Fibroblast of skin of back (primary cell): ENCODE measurements around the gene ATP4A. TPM values are rescaled to one million over a fixed set of nuclear protein-coding genes. Genes with fewer than 3 reads are reported as not detected.
"Not testable (repeated sequence)": the region's sequence is repeated elsewhere in the genome, so short reads cannot be mapped to it uniquely, and the experiment has no call there.

Experiments
- DNase-seq: peaks from one replicate; pipeline ENCODE4 v3.0.0-alpha.2; 2013
- polyA plus RNA-seq, 2 experiments: library from polyadenylated mRNA; unstranded; fragments of 120-200 nt; gene quantifications; one replicate each; pipeline ENCODE4 v1.2.1, GENCODE V29; 2013; ENCODE audit not compliant: insufficient read length in 2 of 2

ATP4A gene
- not detected for polyA plus RNA-seq (2013, experiment 1 of 2; ENCODE audit: insufficient read length)
- 0.23 TPM for polyA plus RNA-seq (2013, experiment 2 of 2; ENCODE audit: insufficient read length)

DNA sequence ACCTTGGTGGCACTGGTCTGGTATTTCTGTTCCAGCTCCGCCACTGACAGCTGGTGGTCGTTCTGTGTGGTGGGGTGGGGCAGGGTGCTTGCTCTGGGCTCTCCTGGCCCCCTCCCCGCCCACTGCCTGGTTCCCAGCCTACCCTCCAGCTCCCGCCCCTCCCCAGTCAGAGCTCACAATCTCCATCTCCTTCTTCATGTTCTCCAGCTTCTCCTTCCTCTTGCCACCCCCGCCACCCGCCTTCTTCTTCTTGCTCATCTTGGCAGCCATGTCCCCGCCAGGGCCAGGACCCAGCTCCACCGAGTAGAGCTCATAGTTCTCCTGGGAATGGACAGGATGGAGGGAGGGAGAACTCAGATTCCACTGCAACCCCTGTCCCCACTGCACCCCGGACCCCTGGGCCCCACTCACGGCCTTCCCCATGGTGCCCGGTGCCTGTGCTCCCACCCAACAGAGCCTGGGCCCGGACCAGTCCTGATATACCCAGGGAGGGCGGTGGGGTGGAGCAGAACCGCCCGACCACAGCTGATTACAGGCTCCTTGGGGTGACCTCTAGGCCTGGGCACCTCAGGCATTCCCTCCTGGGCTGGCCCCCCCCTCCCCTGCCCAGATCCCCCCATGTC lies at the start of gene ATP4A:
Gene ATP4A (minus strand): TSS at position 452 of the 623 bp plus-strand sequence. CDS start 29 bp downstream, at position 423.
- DNase-seq: no peak

DNA sequence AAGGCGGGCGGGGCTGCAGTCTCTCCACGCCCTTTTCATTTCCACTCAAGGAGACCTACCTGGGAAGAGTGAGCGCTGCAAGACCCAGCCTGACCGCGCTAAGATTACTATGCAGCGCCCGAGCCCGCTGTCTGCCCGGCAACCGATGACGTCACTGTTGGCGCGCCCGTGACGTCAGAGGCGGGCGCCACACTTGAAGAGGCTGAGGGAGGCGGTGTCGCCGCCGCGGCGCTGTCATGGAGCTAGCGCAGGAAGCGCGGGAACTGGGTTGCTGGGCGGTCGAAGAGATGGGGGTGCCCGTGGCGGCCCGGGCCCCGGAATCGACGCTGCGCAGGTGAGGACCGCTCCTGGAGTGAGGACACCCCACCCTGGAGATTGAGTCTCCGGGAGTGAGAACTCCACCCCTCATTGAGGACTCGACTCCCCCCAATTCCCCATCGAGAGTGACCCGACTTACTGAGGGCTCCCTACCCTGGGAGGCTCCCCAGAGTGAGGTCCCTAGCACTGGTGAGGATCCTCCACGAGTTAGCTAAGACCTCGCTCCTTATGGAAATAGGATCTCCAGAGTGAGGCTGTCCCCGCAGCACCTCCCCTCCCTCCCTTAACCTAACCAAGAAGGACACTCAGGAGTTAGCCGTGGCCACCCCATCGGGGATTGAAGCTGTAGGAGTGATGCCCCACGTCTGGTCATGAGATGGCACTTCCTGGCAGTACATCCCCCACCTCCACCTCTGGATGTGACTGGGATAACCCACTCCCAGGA lies 49.3 kb upstream of the ATP4A start, which contains the start of gene HAUS5:
Gene HAUS5 (plus strand): TSS at position 177 of the 763 bp plus-strand sequence. CDS start 60 bp downstream, at position 237.
- peak; percentile 90 for DNase-seq

DNA sequence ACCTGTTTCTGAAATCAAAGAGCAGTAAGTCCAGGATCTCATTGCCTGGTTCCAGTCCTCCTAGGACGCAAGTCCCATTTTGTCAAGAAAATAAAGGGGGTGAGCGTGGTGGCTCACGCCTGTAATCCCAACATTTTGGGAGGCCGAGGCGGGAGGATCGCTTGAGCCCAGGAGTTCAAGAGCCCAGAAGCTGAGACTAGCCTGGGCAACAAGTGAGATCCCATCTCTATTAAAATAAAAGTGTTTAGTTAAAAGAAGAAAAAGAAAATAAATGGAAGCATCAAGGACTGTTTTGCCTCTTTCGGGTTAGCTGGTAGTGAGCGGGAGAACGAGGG lies 48.7 kb upstream of the ATP4A start:
- no peak for DNase-seq

DNA sequence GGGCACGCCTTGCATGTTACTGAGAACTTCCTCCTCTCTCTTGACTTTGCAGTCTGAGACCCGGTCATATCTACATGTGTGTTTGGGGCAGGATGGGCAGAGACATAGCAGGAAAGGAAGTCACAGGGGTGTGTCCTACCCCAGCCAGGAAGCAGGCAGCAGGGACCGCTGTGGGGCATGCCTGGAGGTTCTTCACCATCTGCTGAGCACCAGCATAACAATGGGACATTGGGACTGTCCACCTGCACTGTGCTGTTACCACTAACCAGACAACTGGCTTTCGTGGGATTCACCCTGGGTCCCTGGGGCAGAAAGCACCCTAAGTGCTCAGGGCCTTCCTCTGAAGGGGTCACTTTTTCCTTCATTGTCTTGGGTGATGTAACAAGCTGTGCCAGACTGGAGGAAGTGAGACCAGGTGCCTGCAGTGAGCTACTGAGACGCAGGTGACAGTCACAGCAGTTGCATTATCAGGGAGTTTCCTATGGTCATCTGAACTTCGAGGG lies 46.4 kb upstream of the ATP4A start:
- no peak for DNase-seq

DNA sequence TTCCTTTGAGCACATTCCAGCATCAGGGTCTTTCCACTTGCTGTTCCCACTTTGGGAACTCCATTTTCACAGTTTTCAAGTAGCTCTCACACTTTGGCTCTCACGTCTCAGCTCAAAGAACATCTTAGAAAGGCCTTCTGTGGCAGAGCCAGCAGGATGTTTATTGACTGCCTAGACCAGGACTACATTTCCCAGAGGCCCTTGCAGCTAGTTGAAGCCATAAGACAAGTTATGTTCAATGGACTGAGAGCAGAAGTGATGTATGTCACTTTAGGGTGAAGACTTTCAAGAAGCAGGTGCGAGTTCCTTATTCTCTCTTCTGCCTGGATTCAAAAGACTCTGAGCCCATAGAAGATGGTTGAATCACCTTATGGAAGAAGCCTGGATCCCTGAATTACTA lies 44.8 kb upstream of the ATP4A start:
- DNase-seq: no peak

DNA sequence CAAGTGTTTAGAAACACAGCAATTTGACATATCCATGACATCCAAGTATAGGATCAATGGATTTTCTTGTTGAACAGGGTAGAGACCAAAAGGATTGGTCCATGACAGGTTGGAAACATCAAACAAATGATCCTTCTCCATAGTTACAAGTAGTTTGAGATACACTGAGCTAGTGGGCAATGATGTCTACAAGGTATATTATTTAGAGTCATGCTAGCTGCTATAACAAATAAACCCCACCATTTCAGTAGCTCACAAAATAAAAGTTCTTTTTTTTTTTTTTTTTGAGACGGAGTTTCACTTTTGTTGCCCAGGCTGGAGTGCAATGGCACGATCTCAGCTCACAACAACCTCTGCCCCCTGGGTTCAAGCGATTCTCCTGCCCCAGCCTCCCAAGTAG lies 44.2 kb upstream of the ATP4A start:
- no peak for DNase-seq

DNA sequence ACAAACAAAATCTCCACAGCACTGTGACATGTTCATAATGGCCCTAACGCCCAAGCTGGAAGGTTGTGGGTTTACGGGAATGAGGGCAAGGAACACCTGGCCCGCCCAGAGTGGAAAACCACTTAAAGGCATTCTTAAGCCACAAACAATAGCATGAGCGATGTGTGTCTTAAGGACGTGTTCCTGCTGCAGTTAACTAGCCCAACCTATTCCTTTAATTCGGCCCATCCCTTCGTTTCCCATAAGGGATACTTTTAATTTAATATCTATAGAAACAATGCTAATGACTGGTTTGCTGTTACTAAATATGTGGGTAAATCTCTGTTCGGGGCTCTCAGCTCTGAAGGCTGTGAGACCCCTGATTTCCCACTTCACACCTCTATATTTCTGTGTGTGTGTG lies 43.7 kb upstream of the ATP4A start:
- not testable (repeated sequence) for DNase-seq

DNA sequence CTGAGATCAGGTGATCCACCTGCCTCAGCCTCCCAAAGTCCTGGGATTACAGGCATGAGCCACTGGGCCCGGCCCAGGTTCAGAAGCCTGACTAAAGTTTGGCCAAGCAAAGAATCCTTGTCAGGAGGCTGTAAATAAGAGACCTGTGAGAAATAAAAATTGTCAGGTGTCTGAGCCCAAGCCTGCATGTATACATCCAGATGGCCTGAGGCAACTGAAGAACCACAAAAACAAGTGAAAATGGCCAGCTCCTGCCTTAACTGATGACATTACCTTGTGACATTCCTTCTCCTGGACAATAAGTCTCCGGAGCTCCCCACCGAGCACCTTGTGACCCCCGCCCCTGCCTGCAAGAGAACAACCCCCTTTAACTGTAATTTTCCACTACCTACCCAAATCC lies 41.0 kb upstream of the ATP4A start:
- DNase-seq: not testable (repeated sequence)

DNA sequence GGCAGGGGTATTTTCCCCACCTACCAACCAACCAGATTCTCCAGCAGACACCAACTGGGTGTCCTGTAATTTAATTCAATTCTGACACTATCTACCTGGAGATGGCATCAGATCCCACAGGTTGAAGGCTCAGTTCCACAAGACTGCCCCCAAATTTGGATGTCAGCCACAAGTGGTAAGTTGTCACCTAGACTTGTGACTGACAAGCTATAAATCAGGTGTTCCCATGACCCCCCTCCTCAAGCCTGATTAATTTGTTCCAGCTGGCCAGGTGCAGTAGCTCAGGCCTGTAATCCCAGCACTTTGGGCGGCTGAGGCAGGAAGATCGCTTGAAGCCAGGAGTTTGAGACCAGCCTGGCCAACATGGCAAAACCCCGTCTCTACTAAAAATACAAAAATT lies 38.5 kb upstream of the ATP4A start:
- no peak for DNase-seq

DNA sequence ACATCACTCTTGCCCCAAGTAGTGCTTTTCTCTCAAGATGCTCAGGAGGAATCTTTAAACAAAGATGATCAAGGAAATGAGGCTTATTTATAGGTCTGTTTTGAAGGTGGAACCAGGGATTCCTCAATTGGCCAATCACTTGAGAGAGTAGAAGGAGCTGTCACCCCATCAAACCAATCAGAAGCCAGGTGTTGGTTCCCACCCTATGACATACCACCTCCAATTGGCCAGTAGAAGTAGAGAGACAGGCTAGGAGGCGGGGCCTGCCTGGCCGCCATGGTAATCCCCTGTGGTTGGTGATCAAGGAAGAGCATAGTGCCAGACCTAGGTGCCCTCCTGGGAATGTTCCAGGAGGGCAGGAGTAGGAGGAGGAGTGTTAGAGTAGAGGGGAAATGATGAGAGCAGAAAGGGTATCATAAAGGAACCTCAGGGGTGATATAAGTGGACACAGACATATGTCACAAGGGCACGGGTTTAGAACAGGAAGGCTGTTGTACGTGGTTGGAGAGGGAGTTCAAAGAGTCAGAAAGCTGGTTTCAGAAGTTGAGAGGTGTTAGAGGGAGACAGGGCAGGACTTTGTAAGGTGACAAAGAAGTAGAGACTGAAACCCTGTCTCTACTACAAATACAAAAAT lies 33.0 kb upstream of the ATP4A start:
- no peak for DNase-seq

DNA sequence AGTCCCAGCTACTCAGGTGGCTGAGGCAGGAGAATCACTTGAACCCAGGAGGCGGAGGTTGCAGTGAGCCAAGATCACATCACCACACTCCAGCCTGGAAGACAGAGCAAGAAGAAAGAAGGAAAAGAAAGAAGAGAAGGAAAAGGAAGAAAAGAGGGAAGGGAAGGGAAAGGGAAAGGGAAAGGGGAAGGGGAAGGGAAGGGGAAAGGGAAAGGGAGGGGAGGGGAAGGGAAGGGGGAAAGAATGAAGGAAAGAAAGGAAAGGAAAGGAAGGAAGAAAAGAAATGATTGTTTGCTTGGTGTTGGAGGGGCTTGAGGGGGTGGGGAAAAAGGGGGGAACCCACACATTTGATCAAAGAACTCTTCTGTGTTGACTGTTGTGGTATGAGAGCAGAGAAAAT lies 32.5 kb upstream of the ATP4A start:
- DNase-seq: no peak

DNA sequence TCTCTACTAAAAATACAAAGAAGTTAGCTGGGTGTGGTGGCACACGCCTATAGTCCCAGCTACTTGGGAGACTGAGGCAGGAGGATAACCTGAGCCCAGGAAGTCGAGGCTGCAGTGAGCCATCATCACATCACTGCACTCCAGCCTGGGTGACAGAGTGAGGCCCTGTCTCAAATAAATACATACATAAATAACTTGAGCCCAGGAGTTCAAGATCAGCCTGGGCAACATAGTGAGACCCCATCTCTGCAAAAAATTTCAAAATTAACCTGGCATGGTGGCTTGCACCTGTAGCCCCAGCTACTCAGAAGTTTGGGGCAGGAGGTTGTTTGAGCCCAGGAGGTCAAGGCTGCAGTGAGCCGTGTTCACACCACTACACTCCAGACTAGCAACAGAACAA lies 31.6 kb upstream of the ATP4A start:
- not testable (repeated sequence) for DNase-seq

DNA sequence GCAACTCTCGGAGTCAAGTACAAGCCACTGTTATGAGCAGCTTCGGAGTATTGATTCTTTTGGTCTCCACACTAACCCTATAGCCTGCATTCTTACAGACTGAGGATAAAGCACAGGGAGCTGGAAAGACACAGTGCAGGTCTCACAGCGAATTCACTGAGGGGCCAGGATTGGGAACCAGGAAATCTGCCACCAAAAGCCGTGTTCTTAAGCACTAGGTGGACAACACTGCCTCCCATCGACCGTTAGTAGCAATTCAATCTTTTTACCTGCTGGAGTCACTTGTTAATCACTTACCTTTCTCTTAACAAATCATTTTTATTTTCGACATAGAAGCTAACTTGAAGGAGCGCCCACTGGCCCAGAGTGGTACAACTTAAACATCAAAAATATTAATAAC lies 28.8 kb upstream of the ATP4A start:
- no peak for DNase-seq

DNA sequence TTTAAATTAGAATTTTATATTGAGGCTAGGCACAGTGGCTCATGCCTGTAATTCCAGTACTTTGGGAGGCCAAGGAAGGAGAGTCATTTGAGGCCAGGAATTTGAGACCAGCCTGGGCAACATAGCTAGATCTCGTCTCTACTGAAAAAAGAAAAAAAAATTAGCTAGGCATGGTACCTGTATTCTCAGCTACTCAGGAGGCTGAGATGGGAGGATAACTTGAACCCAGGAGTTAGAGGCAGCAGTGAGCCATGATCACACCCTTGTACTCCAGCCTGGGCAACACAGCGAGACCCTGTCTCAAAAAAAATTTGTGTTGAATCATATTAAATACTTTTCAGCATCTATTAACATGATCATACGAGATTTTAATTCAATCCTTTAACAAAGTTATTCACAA lies 27.4 kb upstream of the ATP4A start:
- no peak for DNase-seq

DNA sequence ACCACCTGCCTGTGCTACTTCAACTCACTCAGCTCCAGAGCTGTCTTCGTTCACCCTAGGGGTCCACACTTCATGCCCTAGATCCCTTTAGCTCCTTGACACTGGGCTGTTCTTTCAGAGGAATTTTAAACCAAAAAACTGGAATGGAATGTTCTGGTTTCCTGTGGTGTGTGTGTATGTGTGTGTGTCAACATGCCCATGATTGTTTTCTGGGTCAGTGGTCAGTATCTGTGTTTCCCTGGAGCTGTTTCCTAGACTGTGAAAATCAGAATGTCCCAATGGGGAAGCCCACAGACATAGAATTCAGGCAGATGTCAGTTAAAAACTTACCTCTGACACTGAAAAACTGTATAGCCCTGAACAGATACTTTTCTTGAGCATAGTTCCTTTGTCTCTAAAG lies 23.9 kb upstream of the ATP4A start:
- no peak for DNase-seq

DNA sequence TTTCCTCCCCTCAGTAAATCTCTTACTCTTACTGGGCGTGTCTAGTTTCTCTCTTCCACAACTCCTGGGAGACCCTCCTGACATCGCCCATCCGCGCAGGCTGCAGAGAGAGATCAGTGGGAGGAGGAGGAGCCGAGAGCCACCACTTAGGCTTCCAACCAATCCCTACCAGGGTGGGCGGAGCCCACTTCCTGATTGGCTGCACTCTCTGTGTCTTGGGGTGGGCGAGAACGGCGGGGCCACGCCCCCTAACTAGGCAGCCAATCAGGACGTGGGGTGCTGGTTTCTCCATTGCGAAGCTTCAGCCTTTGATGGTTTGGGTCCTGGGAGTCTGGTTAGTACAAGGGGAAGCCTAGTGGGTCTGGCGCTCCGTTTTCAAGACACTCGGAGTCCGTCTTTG lies 22.4 kb upstream of the ATP4A start, which contains the start of gene PMIS2:
Gene PMIS2 (plus strand): TSS at position 326 of the 400 bp plus-strand sequence. CDS start 87 bp downstream, outside the sequence.
- no peak for DNase-seq

DNA sequence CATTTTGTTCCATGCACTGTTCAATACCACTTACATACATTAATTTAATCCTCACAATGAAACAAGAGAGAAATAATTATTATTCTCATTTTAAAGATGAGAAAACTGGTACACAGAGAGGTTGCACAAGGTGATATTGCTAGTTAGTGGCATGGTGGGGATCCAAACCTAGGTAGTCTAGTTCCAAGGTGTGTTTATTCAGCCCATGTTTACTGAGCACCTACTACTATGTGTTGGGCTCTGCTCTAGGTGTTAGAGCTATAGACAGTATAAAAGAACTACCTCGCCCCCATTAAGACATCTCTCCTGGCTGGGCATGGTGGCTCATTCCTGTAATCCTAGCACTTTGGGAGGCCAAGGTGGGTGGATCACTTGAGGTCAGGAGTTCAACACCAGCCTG lies 19.3 kb upstream of the ATP4A start:
- DNase-seq: no peak

DNA sequence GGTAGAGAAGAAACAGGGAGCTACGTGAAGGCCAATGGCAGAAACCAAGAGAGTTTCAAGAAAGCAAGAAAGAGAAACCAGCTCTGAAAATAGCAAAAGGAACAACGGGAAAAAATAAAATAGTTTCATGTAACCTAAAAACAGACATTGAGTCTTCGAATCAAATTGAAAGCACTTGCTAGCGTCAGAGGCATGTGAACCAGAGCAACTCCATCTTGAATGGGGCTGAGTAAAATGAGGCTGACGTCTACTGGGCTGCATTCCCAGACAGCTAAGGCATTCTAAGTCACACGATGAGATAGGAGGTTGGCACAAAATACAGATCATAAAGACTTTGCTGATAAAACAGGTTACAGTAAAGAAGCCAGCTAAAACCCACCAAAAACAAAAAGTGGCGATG lies 15.2 kb upstream of the ATP4A start:
- no peak for DNase-seq

DNA sequence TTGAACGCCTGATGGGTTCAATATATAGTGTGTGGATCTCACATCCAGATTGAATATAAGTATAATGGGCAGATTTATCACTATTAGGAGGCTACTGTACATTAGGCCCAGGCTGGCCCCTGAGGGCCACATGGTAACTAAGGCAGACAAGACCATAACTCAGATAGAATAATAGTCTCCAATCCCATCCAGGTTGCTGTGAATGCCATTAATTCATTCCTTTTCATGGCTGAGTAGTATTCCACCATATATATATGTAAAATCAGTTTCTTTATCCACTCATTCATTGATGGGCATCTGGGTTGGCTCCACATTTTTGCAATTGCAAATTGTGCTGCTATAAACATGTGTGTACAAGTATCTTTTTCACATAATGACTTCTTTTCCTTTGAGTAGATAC lies 14.5 kb upstream of the ATP4A start:
- no peak for DNase-seq

DNA sequence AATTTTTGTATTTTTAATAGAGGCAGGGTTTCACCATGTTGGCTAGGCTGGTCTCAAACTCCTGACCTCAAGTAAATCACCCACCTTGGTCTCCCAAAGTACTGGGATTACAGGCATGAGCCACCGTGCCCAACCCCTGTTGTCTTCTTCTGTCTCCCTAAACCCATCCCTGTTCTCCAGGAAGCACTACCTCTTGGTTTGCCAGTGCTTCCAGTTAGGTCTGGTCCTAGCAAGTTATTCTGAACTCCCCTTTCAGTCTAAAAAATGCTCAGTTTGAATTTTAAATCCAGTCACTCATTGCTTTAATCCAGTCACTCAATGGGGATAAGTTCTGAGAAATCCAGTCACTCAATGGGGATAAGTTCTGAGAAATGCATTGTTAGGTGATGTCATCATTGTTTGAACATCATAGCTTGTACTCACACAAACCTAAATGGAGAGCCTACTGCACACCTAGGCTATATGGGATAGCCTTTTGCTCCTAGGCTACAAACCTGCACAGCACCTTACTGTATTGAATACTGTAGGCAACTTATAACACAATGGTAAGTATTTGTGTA lies 8.0 kb upstream of the ATP4A start:
- DNase-seq: no peak

DNA sequence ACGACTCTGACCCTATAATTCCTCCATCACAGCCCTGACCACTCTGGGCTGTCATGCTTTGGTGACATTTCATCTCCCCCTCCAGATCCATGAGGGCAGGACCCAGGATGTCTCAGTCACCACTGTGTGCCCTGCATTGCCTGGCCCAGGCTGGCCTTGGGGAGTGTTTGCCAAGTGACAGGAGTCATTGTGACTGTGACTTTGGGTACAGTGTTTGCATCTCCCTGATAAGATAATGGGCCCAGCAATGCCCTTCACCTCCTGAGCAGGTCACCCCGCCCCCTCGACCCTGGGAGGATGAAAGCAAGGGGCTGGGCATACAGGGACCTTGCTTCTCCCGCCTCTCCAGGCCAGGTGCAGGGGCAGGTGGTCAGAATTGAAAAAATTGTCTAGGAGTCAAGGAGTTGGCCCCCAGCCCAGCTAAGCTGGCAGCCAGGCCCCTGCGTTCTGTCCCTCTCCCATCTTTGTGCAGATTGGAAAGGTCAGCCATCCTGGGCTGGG lies 5.9 kb upstream of the ATP4A start:
- no peak for DNase-seq

DNA sequence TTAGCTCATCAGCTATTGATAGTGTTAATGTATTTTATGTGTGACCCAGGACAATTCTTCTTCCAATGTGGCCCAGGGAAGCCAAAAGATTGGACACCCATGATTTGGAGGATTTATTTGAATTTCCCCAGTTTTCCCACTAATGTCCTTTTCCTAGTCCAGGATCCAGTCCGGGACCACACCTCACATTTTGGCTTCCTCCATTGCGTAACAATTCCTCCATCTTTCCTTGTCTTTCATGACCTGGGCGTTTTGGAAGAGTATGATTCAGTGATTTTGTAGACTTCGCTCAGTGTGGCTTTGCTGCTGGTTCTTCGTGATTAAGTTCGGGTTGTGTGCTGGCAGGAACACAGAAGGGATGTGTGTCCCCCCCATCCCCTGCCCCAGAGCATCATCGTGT lies 3.3 kb upstream of the ATP4A start:
- no peak for DNase-seq
